Dedifferentiated amniotic fluid mesenchymal stem cell (primary cell): Measurements from ENCODE around the gene SMIM28.
"Not testable (repeated sequence)": the region's sequence is repeated elsewhere in the genome, so short reads cannot be mapped to it uniquely, and the experiment has no call there.

ENCODE experiments used
- DNase-seq: peaks from one replicate; pipeline ENCODE4 v3.0.0-alpha.2; 2016; ENCODE audit errors: extremely low spot score

SMIM28 gene

DNA sequence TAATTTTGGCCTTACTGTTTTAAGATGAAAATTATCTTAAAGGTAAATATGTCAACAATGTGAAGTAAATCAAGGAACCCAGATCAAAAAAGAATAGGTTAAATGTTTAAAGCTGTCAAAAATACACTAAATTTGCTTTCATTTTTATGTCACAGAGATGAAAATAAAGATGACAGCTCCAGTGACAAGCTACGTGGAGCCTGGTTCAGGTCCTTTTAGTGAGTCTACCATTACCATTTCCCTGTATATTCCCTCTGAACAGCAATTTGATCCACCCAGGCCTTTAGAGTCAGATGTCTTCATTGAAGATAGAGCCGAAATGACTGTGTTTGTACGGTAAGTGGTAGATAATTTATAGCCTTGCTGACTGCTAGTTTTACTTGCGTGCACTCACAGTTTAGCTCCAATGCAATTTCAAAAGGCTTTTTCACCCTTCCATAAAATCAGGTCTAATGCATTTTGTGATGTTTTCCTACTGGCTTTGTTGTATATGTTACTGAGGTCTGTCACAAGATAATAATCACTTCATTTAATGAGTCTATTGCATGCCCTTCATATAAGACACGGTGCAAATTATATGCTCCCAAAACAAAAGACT, 28.2 kb downstream of the SMIM28 start:
- DNase-seq, result no peak

DNA sequence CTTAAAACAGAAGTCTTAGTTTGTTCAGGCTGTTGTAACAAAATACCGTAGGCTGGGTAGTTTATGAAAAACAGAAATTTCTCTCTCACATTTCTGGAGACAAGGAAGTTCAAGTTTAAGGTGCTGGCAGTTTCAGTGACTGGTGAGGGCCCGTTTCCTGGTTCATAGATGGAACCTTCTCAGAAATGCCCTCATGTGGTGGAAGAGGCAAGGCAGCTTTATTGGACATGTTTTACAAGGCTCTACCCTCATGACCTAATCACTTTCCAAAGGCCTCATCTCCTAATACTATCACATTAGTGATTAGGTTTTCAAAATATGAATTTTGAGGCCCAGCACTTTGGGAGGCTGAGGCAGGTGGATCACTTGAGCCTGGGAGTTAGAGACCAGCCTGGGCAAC, 28.7 kb downstream of the SMIM28 start:
- DNase-seq, result no peak

DNA sequence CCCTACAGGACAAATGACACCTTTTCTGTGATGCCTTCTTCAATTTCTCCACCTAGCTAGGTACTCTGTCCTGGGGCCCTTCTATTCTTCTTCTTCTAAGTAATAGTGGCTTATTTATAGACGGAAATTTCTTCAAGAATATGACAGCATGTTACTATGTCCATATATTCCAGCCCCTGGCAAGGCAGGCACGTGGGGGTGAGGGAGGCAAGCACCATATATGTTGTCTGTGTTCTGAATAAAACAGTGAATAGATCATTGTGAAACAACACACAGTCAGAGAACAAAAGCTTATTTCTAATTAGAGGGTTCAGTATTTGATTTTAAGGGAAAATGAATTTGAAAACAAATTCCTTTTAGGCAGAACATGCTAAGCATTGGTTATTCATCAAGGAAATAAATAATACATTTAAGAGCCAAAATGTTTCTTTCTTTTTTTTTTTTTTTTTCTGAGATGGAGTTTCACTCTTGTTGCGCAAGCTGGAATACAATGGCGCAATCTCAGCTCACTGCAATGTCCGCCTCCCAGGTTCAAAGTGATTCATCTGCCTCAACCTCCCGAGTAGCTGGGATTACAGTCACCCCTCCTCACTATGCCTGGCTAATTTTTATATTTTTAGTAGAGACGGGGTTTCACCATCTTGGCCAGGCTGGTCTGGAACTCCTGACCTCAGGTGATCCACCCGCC, 32.5 kb downstream of the SMIM28 start:
- DNase-seq, result no peak

DNA sequence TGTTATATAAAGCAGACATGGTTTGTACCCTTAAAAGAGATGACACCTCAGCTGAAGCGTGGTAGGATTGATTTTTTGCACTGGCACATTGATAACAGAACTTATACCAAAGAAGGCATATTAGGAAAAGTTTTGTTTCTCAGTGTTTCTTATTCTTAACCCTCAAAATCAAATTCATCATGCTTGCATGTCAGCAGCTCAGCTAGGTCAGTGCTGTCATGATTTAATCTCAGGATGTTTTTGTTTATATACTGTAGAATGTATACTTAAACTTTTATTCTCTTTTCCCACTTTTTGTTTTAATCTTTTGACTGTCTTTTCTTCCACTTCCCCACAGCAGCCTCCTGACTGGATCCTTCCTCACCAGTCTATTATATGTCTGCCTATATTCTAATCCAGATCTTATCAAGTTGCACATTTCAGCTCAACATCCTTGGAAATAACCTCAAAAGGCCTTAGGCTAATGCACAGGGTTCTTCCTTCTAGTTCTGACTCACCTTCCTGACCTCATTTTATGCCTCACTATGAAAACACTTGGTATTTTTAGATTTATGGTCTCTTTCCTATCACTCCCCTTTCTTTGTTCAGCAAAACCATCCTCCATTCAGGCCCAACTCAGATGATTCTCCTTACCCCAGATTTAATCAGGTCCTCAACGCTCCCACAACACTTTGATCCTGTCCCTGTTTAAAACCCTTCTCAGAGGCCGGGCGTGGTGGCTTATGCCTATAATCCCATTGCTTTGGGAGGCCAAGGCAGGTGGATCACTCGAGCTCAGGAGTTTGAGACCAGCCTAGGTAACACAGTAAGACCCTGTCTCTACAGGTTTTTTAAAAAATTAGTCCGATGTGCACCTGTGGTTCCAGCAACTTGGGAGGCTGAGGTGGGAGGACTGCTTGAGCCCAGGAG, 33.5 kb downstream of the SMIM28 start:
- no peak for DNase-seq

DNA sequence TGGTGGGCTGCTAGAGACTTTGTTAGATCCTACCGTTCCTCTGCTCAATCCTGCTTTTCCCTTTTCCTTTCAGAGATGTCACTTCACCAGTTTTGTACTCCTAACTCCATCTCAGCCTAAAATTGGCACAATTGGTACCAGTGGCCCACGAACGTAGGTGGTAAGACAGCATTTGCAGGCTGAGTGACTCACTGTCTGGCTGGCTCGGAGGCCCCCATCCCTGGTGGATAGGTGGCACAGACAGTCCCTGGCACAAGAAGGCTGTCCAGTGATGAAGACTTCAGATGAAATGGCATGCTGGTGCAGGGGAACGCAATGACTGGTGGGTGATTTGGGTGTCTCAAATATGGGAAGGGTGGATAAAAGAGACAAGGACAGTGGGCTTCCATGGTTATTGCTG, 37.4 kb downstream of the SMIM28 start:
- DNase-seq, result no peak

DNA sequence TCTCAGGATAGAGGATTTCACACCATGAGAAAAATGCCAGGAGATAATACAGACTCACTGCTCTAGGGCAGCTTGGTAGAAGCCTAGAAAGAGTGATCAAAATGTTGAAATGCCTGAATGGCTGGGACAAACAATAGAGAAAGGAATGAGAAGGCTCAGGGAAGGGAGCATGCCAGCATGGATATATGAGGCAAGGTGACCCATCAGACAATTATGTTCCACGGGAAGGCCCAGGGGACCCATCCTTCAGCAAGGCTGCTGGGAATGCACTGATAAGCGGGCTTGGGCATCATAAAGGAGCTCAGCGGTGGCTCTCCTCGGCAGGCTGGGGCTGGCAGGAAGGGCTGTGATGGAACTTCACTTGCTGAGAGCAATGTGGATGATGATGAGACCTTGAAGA, 38.5 kb downstream of the SMIM28 start:
- DNase-seq, result no peak

DNA sequence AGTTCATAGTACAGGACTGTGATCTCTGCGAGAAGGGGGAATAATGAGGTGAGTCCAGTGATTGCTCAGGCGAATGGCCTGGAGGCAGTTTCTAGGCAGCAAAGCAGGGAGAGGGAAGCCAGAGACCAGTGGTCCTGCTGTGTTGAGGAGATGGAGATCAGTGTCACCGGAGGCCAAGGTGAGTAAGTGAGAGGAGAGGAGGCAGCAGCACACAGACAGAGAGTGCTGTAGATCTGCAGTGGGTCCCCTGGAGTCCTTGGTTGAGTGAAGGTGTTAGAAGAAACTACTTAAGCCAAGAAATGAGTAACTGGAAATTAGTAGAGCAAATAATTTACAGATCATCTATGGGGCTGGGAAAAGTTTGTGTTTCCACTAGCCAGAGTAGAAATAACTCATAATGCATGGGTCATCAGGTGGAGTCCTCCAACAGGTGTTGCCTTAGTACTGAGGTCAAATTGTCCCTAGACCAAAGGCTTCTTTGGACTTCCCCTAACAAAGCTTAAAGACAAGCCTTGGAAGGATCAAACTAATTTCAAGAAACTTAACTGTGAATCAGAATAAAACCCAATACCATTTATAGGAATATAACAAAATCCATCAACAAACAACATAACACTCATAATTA, 39.9 kb downstream of the SMIM28 start:
- no peak for DNase-seq

DNA sequence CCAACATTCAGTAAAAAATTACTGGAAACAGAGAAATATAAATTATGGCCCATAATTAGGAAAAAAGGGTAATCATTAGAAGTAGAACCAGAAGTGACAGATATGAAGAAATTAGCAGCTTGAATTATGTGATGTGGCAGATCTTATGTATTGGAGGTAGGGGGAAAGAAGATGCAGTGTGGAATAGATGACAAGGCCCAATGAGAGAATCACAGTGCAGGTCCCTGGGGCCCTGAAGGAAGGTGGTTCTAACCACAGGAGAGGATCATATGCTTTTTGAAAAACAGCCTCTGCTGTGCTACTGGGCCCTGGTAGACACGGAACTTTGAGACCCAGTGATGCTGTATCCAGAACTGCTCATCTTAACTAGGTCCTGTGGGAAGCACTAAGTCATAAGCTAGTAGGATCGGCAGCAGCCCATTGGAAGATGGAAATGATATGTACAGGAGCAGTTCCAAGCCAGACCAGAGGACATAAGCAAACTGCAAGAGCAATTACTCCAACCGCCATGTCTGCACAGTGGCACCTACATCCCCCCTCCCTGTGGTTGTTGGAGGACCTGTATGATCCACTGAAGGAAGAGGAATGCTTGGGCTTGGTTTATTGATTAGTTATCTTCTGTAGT, 40.5 kb downstream of the SMIM28 start:
- no peak for DNase-seq

DNA sequence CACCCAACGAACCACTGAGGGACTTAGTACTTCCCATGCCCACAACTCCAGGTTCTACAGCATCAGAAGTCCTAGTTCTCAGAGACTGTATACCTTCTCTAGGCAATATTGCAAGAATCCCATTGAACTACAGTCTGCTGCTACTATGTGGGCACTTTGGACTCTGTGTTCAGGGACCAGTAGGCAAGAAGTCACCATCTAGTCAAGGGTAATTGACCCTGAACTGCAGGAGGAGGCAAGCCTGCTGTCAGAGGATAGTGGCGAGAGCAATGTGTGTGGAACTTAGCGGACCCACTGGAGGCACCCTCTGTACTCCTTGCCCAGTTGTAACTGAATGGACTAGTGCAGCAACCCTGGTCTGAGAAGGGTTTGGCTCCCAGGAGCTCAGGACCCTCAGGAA, 42.1 kb downstream of the SMIM28 start:
- no peak for DNase-seq

DNA sequence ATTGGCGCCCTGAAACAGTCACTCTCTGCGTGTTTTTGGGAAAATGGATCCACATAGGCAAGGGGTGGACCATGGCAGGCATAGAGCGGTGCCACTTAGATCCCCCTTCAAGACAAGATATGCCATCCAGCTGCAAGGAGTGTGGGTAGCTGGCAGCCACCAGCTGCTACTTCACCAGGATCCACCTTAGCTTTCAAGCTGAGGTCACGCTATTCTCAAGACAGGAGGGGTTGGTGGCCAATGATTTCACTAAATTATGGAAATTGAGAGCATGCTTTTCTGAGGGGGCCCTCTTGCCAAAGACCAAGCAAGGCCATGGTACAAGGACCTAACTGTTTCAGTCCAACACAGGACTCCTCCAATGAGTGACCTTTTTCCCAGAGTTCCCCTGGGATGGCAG, 42.7 kb downstream of the SMIM28 start:
- DNase-seq, result no peak

DNA sequence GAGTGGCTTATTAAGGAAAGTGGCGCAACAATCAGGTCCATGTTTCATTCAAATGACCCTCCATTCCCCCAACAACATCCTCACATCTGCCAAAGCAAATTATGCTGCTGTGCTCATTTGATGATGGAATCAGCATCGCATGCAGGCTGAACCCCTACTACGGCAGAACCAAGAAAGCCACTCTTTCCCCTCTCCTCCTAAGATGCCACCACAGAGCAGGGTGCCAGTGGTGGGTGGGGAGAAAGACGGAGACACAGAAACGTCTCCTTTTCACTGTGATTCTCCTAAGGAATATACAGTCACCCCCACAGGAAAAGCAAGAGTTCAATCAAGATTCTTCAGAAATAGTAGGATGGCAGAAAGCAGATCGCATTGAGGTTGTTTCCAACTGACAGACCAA, 43.4 kb downstream of the SMIM28 start:
- no peak for DNase-seq

DNA sequence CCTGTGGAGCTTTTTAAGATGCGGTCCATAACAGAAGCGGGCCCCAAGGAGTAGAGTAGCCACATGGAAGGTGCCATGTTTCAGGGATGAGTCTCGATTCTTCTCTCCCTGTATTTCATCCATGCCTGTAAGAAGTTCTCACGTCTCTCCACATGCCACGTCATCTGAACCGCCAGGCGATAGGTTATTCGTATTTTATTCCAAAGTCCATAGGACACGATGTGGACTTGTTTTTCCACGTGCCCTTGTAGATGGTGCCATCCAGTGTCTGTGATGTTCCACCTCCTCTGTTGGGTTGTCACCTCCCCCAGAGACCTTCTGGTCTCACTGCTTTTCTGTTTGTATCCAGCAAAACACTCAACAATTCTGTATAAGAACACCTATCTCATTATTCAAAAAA, 43.9 kb downstream of the SMIM28 start:
- DNase-seq, result no peak

DNA sequence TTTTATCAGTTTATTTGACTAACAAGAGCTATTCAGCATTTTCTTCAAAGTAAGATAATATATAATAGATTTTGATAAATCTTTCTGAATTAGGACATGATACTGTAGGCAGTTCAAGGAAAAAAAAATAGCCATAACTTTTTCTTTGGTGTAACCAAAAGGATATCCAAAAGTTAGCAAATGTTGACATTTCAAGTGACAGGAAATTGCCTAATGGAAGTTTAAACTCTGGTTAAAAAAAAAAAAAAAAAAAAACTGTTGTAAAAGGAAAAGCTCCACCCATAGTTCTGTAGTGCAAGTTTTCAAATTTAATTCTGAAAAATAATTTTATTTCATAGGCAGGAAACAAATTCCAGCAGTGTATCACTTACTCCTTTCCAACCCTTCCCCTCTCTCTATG, 45.2 kb downstream of the SMIM28 start:
- DNase-seq, result no peak

DNA sequence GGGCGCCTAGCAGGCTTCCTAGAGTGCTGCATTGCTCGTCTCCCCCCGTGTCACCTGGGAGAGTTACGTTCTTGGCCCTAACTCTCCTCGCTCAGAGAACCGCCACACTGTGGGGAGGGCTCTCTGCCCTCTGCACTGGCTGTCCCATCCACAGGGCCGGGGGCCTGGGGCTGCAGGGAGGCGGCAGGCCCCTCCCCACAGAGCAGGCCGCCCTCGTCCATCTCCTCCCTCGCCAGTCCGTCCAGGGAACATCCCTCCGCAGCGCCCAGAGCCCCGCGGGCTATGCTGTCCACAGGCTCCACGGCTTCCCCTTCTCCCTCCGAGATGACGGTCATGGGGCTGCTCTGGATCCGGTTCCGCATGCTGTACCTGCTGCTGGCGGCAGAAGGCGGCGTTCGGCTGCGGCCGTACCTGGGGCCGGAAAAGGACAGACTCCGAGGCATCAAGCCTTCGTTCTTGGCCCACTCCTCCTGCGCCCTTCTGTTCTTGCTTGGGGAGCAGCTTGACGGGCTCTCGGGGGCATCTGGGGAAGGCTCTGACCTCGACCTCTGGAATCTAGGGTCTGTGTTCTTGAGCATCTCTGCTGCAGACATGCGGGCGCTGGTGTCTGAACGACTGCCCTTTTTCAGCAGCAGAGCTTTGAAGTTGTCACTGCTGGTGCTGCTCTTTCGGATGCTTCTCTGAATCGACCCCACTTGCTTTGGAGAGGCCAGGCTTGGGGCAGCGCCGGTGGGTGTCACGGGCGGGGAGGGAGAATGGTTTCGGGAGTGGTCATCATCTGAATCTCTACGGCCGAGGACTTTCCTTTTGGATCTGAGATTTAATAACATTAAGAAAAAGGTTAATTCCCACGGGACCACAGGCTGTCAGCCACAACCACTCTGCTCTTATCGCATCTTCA, 46.5 kb downstream of the SMIM28 start:
- no peak for DNase-seq

DNA sequence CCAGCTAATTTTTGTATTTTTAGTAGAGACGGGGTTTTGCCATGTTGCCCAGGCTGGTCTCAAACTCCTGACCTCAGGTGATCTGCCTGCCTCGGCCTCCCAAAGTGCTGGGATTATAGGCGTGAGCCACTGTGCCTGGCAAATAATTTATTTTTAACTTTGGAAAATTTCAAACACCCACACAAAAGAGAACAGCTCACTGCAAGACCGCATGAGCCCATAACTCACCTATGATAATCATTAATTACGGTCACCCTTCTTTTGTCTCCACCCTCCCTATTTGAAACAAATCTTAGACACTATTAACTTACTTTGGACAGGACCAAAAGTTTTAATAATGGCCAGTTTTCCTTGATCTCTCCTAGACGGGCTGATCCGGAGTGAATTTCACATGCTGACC, 47.6 kb downstream of the SMIM28 start:
- DNase-seq, result not testable (repeated sequence)

DNA sequence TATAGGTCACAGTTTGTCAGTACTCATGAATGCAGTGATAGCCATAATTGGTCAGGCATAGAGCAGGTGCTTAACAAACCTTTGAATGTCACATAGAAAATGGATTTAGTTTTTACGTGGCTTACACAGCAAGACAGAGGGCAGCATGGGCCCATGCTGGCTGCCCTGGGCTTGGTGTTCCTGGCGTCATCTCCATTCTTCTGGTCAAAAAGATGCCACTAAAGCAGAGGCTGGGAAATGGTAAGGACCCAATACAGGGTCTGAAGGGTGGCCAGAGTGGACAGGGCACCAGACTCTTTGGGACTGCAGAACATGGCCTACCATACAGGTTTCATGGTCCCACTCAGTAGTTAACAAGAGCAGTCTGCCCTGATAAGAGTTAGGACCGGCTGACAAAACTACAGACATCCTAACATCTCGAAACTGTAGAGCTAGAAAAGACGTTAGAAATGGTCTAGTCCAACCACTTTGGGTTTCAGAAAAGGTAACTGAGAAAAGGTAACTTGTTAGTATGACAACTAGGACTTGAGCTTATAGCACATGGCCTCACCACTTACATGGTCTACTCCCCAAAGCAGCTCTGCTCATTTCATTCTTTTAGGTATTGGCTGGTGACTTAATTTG, 48.9 kb downstream of the SMIM28 start:
- no peak for DNase-seq

DNA sequence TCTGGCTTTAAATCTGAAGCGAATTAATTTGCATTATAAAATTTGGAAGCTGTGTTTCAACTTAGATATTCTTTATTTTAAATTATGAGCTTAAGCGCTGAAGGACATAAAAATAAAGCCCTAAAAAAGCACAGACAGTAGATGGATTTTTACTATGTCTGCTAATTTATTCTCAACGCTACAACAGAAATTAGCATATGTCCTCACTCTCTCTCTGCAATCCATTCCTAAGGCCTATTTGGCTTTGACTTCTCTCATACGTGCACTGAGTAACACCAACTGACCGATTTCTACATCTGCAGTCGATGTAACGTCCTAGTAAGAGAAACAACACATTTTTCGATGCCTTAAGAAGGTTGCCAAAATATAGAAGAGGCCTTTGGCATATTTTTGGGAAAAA, 50.0 kb downstream of the SMIM28 start:
- no peak for DNase-seq

DNA sequence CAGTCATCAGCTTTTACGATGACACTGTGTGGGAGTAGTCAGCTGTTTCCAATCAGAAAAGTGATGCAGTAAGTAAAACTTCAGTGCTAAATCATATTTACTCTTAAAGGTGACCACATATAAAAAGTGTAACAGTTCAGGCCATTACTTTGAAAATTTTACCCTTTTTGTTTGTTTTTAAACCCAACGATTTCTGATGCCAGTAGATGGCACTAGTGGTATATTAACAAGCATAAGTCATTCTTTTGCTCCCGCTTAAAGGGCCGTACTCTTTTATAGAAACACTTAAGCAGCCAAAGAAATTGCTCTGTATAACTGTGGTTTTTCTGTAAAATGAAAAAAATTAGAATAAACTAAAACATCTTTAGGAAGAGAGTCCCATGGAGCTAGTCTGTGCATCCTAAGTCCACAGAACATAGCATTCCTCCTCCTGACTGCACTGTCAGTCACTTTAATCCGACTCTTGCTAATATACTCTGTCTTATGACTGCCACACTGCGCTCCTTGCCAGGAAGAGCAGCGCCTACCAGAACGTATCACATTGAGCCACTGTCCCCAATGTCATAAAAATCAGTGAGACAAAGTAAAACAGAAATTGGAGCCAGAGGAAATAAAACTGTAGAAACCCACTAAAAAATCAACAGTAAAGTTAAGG, 51.4 kb downstream of the SMIM28 start:
- DNase-seq, result peak; percentile 79

DNA sequence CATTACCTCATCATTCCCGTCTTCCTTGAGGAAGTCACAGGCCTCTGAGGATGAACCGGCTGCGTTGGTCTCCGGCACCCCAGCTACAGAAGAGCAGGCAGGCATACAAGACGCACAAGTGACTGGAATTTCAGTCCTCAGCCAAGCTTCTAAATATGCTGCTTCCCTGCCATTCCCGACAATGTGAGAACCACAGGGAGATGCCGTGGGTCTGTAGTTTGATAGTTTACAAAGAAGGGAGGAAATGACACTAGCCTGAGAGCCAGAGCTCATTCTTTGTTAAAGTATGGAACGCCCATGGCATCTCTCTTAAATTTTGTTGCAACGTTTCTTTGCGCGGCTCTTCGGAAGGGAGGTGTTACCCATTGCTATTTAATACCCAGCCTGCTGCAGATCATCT, 52.1 kb downstream of the SMIM28 start:
- DNase-seq, result no peak
